ENCODE measurements around the gene SMCO2.
A peak's percentile ranks its signal among the peaks of the same experiment; 100 is the strongest.

The SMCO2 gene

DNA sequence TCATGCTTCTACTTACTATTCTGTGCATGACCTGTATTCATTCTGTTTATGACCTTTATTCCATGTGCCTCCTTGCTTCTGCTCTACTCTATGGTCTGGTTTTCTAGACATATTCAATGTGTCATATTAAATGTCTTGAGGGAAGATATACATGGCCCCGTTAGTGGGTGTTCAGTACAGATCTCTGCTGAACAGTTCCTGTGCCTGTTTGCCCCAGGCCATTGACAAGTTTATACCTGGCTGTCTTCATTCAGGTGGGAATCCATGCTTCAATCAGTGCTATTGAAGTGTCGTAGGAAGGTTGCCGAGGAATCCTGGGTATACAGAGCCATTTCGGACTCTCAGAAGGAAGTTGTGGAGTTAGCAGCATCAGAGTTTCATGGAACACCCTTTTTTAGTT, 70.1 kb downstream of the SMCO2 start:
- no peak overlapping the region for H3K27ac ChIP-seq
- no peak for DNase-seq
- no peaks in the 10 kb centered on the region for H3K9me3 ChIP-seq (ENCODE audit: severe bottlenecking)
- no peak overlapping the region for H3K4me3 ChIP-seq (ENCODE audit: low read depth, low read length)
- no peaks in the 10 kb centered on the region for H3K27me3 ChIP-seq (ENCODE audit: insufficient read depth, low read depth, severe bottlenecking)
- no peaks in the 10 kb centered on the region for H3K36me3 ChIP-seq
- TF ChIP-seq, protein P1, sequence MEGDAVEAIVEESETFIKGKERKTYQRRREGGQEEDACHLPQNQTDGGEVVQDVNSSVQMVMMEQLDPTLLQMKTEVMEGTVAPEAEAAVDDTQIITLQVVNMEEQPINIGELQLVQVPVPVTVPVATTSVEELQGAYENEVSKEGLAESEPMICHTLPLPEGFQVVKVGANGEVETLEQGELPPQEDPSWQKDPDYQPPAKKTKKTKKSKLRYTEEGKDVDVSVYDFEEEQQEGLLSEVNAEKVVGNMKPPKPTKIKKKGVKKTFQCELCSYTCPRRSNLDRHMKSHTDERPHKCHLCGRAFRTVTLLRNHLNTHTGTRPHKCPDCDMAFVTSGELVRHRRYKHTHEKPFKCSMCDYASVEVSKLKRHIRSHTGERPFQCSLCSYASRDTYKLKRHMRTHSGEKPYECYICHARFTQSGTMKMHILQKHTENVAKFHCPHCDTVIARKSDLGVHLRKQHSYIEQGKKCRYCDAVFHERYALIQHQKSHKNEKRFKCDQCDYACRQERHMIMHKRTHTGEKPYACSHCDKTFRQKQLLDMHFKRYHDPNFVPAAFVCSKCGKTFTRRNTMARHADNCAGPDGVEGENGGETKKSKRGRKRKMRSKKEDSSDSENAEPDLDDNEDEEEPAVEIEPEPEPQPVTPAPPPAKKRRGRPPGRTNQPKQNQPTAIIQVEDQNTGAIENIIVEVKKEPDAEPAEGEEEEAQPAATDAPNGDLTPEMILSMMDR (IDR thresholded peaks at IDR 0.05; ENCODE audit: low read depth, low read length) = no peak

DNA sequence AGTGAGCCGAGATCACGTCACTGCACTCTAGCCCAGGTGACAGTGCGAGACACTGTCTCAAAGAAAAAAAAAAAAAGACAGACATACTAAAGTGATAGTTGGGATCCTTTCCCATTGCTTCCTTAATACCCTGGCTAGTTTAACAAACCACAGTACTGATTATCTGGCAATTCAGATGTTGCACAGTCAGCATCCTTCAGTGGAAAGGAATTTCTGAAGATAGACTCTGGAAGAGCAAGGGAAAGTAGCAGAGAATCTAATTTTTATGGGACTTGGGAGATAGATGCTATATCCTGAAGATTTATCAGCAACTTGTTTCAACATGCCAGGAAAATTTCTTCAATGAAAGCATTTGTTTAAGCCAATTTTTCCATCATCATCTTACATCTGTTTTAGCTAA, 71.0 kb downstream of the SMCO2 start:
- no peak overlapping the region for H3K27ac ChIP-seq
- no peaks in the 10 kb centered on the region for H3K27me3 ChIP-seq (ENCODE audit: insufficient read depth, low read depth, severe bottlenecking)
- H3K9me3 ChIP-seq (ENCODE audit: severe bottlenecking) = no peaks in the 10 kb centered on the region
- no peak for DNase-seq
- no peaks in the 10 kb centered on the region for H3K36me3 ChIP-seq
- H3K4me3 ChIP-seq (ENCODE audit: low read depth, low read length) = no peak overlapping the region
- TF ChIP-seq, protein P1 (IDR thresholded peaks at IDR 0.05; ENCODE audit: low read depth, low read length) = no peak

DNA sequence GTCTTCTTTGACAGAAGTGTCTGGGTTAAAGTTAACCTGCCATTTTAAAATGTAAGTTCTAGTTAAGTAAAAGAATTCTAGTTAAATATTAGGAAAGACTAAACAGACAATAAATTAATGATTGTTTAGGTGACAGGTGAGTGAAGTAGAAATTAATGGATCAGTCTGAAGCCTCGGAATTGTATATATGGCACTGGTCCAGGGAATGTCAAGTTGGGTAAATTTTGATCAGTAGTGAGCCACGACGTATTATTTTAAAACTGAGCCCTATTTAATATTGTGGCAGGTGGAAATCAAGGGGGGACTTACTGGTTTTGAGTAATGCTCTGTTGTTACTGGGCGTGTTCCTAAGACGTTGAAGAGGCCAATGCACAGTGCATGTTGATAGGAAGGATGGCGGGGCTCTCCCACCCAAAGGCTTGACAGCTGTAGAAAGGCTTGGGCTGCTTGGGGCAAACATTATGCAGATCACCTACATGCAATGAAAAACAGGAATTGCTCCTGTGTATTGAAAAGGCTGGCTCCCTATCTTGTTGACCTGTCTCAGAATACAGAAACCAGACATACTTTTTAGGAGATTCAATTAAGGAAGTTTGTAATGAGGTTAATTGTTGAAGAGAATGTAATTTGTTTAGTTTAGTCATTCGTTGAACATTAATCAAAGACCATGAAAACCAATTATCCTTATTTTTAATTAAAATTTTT, 71.6 kb downstream of the SMCO2 start:
- H3K27me3 ChIP-seq (ENCODE audit: insufficient read depth, low read depth, severe bottlenecking) = no peaks in the 10 kb centered on the region
- no peak for DNase-seq
- TF ChIP-seq, protein P1 (IDR thresholded peaks at IDR 0.05; ENCODE audit: low read depth, low read length) = no peak
- no peak overlapping the region for H3K27ac ChIP-seq
- no peak overlapping the region for H3K4me3 ChIP-seq (ENCODE audit: low read depth, low read length)
- H3K9me3 ChIP-seq (ENCODE audit: severe bottlenecking) = no peaks in the 10 kb centered on the region
- H3K36me3 ChIP-seq = no peaks in the 10 kb centered on the region

DNA sequence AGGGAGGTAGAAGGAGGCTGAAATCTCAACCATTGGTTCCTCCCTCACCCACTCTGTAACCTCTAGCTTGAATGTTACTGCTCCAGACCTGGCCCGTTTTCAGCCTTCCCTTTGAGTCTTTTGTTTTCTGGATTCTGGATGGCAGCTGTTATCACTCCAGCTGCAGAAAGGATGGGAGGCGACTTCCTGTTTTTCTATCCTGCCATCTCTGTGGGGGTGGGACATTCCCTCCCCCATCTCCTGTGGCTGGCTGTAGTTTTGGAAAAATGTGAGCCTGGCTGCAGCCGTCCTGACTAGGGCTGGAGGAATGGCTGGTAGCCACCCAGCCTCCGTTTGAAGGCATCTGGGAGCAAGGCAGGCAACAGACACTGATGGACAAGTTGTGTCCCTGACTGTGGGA, 74.5 kb downstream of the SMCO2 start:
- TF ChIP-seq, protein P1 (IDR thresholded peaks at IDR 0.05; ENCODE audit: low read depth, low read length) = no peak
- Histone ChIP-seq H3K9me3 (ENCODE audit: severe bottlenecking) (no peaks in the 10 kb centered on the region), H3K27ac (no peak overlapping the region), H3K27me3 (ENCODE audit: insufficient read depth, low read depth, severe bottlenecking) (no peaks in the 10 kb centered on the region), H3K4me3 (ENCODE audit: low read depth, low read length) (no peak overlapping the region), H3K36me3 (no peaks in the 10 kb centered on the region)
- DNase-seq = no peak

DNA sequence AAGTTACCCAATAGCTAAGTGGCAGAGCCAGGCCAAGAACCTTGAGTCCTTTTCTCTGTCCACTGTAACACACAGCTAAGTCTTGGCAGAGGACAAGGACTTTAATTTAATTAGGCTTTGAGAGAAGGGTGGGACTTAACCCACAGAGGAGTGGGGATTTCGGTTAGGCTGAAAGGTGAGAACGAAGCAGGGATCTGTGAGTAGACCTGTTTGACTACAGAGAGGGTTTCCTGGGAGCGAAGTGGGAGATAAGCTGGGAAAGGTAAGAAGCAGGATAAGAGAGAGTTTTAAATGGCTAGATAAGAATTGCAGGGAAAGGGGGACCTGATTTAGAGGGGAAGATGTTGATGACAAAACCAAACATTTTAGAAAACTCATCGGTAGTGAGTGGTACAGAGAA, 75.4 kb downstream of the SMCO2 start:
- no peak for DNase-seq
- H3K36me3 ChIP-seq = no peaks in the 10 kb centered on the region
- H3K27me3 ChIP-seq (ENCODE audit: insufficient read depth, low read depth, severe bottlenecking) = no peaks in the 10 kb centered on the region
- no peak overlapping the region for H3K27ac ChIP-seq
- no peak overlapping the region for H3K4me3 ChIP-seq (ENCODE audit: low read depth, low read length)
- TF ChIP-seq, protein P1 (IDR thresholded peaks at IDR 0.05; ENCODE audit: low read depth, low read length) = no peak
- no peaks in the 10 kb centered on the region for H3K9me3 ChIP-seq (ENCODE audit: severe bottlenecking)

DNA sequence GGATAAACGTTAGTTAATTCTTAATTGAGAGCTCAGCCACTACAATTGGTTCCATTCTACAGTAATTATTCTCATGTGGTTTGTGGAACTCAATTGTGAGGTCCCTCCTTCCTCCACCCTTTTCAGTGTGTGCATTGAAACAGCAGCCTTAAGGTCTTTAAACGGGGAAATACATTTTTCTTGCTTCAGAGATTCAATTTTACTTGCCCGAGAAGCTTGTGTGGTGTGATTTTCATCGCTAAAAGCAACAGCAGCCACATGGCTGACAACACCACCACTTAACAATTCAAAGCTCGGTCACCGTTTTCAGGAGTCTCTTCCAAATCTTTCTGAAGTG, 76.7 kb downstream of the SMCO2 start:
- no peaks in the 10 kb centered on the region for H3K9me3 ChIP-seq (ENCODE audit: severe bottlenecking)
- no peak for DNase-seq
- TF ChIP-seq, protein P1 (IDR thresholded peaks at IDR 0.05; ENCODE audit: low read depth, low read length) = no peak
- H3K27me3 ChIP-seq (ENCODE audit: insufficient read depth, low read depth, severe bottlenecking) = no peaks in the 10 kb centered on the region
- peak overlapping the region; percentile 85 for H3K27ac ChIP-seq
- peak overlapping the region; percentile 57 for H3K4me3 ChIP-seq (ENCODE audit: low read depth, low read length)
- H3K36me3 ChIP-seq = no peaks in the 10 kb centered on the region
